Dedifferentiated amniotic fluid mesenchymal stem cell (primary cell): ENCODE results near the gene ERGIC3.

Source experiments
- DNase-seq: peaks from one replicate; pipeline ENCODE4 v3.0.0-alpha.2; 2016; ENCODE audit errors: extremely low spot score

Gene ERGIC3

DNA sequence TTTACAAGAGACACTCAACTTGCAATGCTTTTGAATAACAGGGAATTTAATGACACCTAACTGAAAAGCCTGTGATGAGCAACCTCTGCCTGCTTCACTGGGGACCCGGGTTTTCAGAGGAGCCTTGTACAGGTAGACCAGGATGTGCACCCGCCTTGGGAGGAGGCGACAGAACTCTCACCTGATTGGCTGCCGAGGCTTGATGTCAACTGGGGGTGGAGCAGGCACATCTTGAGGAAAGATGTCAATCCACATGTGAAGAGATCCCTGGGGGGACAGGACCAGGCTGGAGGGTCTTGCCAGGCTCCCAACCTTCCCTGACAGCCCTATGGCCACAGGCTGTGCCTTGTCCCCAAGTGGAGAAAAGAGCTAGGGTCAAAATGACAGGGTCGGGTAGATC lies 19.8 kb downstream of the ERGIC3 start:
- no peak for DNase-seq

DNA sequence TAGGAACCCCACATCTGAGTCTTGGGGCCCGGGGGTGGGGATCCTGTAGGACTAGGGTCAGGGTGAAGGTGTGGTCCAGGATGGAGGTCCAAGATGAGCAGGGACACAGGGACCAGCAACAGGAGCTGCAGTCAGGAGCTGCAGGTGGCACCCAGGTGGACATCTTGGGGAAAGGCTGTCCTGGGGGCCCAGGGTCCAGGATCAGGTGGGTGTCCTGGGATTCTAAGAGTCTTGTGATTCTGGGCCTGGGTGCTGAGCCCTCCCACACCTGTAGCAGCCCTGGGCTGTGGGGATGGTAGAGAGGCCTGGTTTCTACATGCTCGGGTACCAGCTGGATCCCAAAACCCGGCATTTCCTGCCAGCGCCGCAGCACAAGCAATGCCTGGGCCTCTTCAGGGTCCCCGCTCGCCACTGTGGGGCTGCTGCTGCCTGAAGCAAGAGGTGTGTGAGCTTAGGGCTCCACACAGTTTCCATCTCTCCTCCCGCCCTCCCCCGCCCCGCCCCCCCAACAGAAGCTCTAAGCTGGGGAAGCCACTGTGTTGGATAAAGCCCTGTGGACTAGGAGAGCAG lies 20.7 kb downstream of the ERGIC3 start:
- no peak for DNase-seq

DNA sequence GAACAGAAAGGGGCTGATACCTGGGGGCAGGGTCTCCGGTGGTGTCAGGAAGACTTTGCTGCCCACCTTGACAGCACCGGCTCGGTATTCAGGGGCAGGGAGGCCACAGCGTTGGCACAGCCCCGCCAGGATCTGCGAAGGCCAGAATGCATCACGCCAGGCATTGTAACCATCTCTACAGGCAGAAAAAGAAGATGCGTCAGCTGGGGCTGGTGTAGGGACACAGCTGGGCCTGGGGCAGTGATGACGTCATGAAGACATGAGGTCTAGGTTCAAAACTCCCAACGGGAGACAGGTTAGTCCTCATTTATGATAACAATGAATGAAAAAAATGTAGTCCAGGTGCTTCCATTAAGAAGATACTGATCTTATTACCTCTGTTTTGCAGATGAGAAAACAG lies 22.0 kb downstream of the ERGIC3 start:
- DNase-seq: no peak

DNA sequence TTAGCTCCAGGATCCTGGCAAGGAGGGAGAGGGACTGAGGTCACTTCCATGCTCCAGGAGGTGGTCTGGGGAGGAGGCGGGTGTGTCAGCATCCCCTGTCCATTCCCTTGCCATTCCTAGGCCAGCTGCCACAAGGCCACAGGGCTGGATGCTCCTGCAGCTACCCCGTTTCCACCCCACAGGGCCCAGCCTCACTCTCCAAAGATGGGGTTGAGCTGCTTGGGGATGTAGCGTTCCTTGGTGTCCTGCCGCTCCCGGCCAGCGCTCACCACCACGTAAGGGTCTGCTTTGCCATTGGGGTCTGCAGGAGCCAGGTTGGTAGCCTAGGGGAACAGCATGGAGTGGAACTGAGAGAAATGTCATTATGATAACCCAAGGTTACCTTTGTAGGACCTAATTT lies 23.0 kb downstream of the ERGIC3 start:
- no peak for DNase-seq

DNA sequence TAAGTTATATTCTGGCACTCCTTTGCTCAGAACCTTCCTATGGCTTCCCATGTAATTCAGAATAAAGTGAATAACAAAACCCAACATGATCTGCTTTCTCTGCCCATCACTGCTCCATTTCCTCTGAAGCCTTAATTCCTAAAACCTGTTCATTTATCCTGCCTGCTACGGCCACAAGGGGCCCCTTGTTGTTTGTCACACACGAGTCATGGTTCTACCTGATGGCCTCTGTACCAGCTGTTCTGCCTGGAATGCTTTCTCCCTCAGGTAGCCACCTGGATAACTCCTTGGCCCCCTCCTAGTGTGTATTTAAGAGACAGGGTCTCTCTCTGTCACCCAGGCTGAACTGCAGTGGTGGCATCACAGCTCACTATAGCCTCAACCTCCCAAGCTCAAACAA lies 26.8 kb downstream of the ERGIC3 start:
- DNase-seq: no peak

DNA sequence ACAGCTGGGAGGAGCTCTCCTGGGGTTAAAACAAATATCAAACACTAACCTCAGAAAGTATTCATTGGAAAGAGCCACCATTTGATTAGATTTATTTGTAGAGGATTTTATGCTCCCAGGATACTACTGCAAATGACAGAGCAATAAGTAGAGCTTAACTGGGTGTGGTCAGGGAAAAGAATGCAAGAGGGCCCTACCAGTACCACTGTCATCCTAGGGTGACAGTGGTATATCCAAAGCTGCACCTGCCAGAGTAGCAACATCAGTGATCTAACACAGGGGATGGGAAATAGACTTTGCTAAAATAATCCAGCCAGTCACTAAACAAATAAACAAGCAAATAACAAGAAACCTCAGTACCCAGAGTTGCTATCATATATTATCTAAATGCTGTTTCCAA lies 29.7 kb downstream of the ERGIC3 start:
- DNase-seq: no peak

DNA sequence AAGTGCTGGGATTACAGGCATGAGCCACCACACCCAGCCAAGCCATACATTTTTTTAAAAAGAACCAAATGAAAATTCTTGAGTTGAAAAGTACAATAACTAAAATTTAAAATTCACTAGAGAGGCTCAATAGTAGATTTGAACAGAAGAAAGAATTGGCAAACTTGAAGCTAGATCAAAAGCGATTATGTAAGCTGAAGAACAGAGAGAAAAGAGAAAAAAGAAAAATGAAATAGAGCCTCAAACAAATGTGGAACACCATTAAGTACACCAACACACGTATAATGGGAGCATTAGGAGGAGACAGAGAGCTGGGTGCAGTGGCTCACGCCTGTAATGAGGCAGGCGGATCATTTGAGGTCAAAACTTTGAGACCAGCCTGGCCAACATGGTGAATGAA lies 31.0 kb downstream of the ERGIC3 start:
- no peak for DNase-seq

DNA sequence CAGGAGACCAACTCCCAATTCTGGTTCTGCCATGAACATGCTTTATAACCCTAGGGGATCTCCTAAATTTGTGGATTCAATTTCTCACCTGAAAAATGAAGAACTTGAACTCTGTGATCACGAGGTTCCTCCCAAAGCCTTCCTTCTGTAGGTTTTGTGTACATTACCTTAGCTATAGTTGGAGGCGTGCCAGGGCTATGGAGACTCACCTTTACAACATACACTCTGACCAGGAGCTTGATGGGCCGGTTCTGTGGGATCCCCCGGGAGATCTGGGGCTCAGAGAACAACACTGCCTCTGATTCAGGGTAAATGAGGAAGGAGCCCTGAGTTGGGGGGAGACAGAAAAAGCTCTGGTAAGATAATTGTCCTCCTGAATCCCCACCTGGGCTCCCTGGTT lies 34.1 kb downstream of the ERGIC3 start:
- DNase-seq: no peak

DNA sequence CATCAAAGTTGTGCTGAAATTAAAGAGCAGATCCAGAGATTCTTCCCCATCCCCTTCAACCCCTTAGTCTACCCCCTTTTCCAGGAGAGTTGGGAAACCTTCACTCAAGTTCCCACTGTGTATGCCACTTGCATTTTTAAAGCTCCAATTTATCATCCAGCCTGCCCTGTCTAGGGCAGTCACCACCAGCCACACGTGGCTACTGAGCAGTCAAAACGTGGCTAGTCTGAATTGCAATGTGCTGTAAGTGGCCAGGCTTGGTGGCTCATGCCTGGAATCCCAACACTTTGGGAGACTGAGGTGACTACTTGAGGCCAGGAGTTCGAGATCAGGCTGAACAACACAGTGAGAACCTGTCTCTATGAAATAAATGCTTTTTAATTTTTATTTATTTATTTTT lies 34.9 kb downstream of the ERGIC3 start:
- no peak for DNase-seq

DNA sequence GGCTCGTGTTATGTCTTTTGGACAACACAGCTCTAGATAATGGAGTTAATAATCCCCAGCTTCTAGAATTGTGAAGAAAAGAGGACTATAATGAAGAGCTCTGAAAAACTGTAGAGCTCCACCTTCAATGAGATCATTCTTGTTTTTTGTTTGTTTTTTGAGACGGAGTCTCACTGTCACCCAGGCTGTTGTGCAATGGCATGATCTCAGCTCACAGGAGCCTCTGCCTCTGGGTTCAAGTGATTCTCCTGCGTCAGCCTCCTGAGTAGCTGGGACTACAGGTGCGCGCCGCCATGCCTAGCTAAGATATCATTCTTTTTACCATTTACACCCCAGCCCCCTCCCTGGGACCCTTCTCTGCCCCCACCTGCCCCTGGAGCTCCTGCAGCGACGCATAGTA lies 36.6 kb downstream of the ERGIC3 start:
- no peak for DNase-seq

DNA sequence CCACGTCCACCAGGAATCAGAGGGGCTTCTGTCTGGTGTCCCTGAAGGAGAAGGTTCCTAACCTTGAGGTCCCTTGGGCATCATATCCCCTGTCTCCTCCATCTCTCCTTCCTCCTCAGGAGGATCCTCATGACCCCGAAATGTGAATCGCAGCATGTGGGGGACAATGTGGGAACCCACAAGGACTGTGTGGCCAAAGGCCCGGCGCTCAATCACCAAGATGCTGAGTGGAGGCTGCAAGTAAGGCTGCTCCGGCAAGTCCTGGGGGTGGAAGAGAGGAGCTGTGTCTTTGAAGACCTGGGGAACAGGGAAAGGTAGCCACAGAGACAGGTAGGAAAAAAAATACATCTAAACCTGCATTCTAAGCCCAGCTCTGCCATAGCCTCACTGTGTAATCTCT lies 37.3 kb downstream of the ERGIC3 start:
- DNase-seq: no peak

DNA sequence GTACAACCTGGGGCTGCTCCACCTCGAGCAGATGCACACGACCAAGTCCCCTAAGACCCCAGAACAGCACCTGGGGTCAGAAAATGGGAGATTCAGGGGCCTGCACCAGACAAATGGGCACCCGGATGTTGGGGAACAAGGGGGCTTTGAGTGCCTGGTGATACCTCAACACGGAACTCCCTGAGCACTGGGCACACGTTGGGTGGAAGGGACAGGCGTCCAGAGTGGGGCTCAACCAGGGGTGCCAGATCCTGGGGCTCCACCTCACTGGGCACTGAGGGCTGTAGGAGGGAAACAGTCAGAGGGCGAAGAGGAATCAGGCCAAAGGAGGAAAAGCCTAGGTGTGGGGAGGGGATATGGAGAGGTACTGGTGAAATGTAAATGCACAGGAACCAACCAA lies 40.3 kb downstream of the ERGIC3 start:
- DNase-seq: no peak

DNA sequence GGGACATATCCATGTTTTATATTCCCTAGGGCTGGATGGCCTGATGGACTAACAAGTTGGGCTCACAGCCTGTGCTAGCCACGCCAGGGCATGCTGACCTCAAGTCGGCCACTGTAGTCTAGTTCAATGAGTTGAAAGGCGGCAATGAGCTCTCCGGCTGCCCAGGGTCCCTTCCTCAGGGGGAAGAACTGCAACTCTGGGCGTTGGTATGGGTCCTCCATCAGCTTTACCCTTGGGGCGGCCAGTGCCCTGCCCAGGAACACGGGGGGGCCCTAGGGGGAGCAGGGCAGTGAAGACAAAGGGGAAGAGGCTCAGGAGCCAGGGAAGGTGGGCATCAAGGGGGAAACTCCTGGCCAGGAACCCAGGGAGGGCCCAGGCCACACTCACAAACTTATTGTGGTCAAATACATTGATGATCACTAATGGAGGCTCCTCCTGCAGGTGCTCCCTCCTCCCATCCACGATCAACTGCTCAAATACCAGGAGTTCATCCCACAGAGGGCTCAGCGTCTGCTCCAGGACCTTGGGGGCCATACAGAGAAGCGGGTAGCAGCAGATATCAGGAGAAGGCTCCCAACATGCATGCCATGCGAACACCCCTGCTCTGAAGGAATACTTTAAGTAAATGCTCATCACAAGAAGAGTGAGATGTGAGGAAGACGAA lies 41.0 kb downstream of the ERGIC3 start:
- no peak for DNase-seq

DNA sequence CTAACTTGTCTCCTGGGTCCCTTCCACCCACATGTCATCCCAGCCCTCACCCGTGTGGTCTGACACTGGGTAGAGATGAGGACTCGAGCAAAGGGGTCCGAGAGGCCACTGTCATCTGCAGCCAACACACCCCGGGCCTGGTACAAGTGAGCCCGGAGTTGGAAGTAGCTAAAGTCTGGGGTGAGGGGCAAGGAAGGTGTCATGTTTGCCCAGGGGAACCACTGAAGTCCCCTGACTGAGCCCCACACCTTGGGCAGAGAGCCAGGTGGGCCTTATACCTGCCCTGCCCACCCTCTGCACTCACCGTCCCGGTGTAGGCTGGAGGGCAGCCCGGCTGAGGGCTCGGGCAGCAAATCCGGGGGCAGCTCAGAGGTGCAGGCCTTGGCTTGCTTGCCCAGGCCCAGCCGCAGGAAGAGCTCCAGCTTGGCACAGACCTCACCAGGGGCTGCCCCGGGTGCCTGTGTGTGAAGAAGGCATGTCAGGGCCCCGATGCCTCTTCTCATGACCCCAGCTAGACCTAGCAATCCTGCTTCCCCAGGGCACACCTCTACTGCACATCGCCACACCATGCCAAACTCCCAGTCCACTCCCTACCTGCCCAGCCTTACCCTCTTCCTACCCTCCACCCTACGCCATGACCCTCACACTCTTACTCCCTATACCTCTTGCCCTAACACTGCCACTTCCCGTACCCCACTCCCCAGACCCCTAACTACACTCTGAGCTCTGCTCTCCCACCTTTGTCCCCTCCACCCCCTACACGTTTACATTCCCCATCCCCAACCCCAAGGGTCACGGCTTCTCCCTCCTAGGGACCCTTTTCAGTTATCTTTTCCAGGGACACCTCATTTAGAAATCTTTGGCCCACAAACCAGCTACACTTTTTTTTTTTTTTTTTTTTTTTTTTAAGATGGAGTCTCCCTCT lies 42.0 kb downstream of the ERGIC3 start:
- no peak for DNase-seq

DNA sequence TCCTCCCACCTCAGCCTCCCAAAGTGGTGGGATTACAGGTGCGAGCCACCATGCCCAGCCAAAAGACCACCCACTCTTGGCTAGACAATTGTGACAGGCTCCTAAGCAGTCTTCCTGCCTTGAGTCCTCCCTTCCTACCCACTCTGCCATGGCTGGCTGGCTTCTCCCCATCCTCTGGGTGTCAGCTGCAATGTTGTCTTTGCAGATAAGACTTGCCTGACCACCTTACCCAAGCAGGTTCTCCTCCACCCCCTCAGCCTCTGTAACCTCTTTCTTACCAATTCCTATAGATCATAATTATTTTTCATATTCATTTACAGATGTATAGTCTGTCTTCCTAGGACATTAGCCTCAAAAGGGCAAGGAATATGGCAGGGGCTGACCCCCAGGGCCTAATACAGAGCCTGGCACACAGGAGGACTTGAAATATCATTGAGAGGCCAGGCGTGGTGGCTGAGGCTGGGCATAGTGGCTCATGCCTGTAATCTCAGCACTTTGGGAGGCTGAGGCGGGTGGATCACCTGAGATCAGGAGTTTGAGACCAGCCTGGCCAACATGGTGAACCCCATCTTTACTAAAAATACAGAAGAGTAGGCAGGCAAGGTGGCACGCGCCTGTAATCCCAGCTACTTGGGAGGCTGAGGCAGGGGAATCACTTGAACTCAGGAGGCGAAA lies 45.0 kb downstream of the ERGIC3 start:
- no peak for DNase-seq

DNA sequence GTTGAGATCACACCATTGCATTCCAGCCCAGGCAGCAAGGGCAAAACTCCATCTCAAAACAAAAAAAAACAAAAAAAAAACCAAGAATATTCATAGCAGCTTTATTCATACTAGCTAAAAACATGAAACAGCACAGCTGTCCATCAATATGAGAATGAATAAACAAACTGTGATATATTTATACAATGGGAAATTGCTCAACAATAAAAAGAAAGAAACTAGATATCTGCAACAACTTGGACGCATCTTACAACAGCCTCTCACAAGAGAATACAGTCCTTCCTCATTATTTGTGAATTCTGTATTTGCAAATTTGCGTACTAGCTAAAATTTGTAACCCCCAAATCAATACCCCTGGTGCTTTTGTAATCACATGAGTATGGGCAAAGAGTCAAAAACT lies 45.6 kb downstream of the ERGIC3 start:
- DNase-seq: no peak

DNA sequence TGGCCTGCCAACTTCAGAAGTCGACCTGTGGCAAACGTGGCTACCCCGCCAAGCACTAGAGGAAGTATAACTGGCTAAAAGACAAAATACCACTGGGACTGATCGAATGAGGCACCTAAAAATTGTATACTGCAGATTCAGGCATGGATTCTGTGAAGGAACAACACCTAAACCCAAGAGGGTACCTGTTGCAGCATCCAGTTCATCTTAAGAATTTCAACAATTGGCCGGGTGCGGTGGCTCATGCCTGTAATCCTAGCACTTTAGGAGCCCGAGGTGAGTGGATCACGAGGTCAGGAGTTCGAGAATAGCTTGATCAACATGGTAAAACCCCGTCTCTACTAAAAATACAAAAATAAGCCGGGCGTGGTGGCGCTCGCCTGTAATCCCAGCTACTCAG lies 46.5 kb downstream of the ERGIC3 start:
- DNase-seq: no peak

DNA sequence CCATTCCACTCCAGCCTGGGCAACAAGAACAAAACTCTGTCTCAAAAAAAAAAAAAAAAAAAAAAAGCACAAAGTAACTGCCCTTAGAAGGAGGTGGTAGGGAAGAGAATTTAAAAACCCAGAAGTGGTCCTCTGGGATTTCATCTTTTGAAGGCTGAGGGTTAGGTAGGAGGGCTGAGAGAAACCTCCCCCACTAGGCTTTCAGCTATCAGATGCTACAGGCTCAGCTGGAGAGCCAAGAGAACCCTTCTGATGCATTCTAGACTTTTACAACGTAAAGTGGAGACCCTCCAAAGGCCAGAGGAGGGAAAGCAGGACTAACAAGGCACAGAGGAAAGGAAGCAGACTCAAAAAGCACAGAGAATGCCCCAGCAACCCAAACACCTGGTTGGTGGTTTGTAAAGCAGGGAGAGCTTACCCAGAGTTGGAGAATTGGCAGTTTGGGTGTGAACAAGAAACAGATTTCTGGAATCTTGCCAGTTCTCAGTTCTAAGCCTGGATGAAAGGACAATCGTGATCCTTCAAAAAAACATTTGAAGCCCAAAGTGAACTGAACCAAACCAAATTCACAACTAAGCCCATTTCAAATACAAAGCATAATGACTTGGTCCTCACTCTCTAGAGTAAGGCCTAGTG lies 50.6 kb downstream of the ERGIC3 start:
- DNase-seq: no peak

DNA sequence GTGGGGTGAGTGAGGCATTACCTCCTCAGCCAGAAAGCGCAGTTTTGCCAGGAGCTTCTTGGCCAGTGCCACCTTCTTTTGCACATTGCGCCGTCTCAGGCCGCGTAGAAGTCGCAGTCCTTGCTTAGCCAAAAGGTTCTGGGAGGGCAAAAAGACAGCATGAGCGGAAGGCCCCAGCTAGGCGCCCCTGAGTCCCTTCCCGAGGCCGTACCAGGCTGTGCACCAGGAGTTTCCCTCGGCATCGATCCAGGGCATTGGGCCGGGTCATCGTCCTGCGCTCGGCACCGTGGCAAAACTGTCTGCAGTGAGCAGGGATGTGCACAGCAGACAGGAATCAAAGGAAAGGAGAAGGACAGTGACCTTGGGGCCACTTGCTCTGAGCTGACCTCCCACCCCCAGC lies 53.6 kb downstream of the ERGIC3 start:
- no peak for DNase-seq

DNA sequence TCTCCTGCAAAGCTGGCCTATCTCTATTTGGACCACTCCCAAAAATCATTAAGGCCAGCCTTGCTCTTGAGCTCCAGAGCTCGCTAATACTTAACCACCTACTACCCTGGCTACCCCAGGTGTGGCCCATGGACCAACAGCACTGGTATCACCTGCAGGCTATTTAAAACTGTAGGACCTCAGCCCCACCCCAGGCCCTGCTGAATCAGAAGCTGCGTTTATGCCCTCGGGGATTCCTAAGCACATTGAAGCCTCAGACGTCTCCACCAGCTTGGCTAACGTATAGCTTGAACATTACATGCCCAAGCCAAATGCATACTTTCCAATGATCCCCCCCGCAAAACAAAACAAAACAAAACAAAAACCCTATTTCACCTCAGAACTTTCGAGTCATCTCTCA lies 54.0 kb downstream of the ERGIC3 start:
- no peak for DNase-seq

DNA sequence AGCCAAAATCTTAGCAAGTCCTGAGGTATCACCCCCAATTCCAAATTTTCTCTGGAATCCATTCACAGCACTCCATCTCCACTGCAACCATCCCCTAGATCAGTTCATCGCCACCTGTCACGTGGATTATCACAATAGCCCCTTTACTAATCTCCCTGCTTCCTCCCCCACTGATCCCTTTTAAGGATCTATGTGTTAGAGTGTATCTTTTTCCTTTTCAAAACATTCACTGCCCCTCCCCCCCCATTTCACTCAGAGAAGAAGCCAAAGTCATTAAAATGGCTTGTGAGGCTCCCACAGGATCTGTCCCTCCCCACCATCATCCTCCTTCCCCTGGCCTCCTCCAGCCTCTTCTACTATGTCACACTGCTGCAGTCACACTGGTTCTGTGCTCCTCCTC lies 55.3 kb downstream of the ERGIC3 start:
- DNase-seq: no peak

DNA sequence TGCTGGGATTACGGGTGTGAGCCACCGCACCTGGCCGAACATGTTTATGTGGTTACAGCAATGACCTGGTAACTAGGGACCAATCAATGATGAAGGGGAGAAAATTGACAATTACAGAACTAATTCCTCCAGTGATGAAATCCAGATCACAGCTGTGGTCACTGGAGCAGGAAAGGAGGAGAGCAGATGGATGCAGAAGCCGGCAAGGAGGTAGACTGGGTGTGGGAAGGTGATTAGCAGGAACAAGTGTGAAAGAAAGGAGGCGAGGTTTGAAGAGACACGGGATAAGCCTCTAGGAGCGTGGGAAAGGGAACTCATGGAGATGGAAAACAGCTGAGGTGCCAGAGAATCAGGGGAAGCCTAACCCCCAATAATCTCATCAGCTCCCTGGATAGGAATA lies 56.6 kb downstream of the ERGIC3 start:
- no peak for DNase-seq
